GM23248 (cell line): ENCODE data around the gene TRIM41. TPM values are rescaled to one million over a fixed set of nuclear protein-coding genes. Genes with fewer than 3 reads are reported as not detected.

Source experiments
- DNase-seq: peaks from one replicate; pipeline ENCODE4 v3.0.0-alpha.2; 2015
- H2AFZ ChIP-seq: fragments of 200-600 bp; sonication (generic); 2 replicates; pipeline ENCODE4 v1.6.1; 2016; ENCODE audit warnings: antibody characterized with exemption
- H3F3A ChIP-seq: fragments of 200-600 bp; sonication (generic); 2 replicates; pipeline ENCODE4 v1.6.1; 2016; ENCODE audit warnings: mild to moderate bottlenecking, antibody characterized with exemption, mixed run types; ENCODE audit not compliant: insufficient read depth
- H3K27ac ChIP-seq: fragments of 200-600 bp; sonication (generic); 2 replicates; pipeline ENCODE4 v1.5.1; 2016; ENCODE audit warnings: mild to moderate bottlenecking
- H3K27me3 ChIP-seq: fragments of 200-600 bp; sonication (generic); replicated peaks from 2 replicates; pipeline ENCODE4 v1.6.1; 2016; ENCODE audit warnings: mild to moderate bottlenecking; ENCODE audit not compliant: insufficient read depth
- H3K36me3 ChIP-seq: fragments of 200-600 bp; sonication (generic); 2 replicates; pipeline ENCODE4 v1.6.1; 2016; ENCODE audit warnings: low read depth, mild to moderate bottlenecking
- H3K4me1 ChIP-seq: fragments of 200-600 bp; sonication (generic); 2 replicates; pipeline ENCODE4 v1.6.1; 2016; ENCODE audit warnings: mild to moderate bottlenecking; ENCODE audit not compliant: insufficient read depth
- H3K4me2 ChIP-seq: fragments of 200-600 bp; sonication (generic); one replicate; pipeline ENCODE4 v1.6.1; 2016; ENCODE audit warnings: mild to moderate bottlenecking; ENCODE audit not compliant: unreplicated experiment
- H3K4me3 ChIP-seq: fragments of 200-600 bp; sonication (generic); 2 replicates; pipeline ENCODE4 v1.5.1; 2016; ENCODE audit warnings: mild to moderate bottlenecking
- H3K79me2 ChIP-seq: fragments of 200-600 bp; sonication (generic); 2 replicates; pipeline ENCODE4 v1.6.1; 2016; ENCODE audit warnings: mild to moderate bottlenecking; ENCODE audit not compliant: insufficient read depth
- H3K9ac ChIP-seq: fragments of 200-600 bp; sonication (generic); 2 replicates; pipeline ENCODE4 v1.6.1; 2016; ENCODE audit warnings: mild to moderate bottlenecking
- H3K9me2 ChIP-seq: fragments of 200-600 bp; sonication (generic); 2 replicates; pipeline ENCODE4 v1.6.1; 2016; ENCODE audit warnings: mixed run types, mild to moderate bottlenecking, moderate library complexity; ENCODE audit not compliant: insufficient read depth
- H3K9me3 ChIP-seq: fragments of 200-600 bp; sonication (generic); one replicate; pipeline ENCODE4 v1.6.1; 2017; ENCODE audit warnings: low read depth
- H4K20me1 ChIP-seq: fragments of 200-600 bp; sonication (generic); 2 replicates; pipeline ENCODE4 v1.6.0; 2016; ENCODE audit not compliant: insufficient read depth
- EZH2 ChIP-seq: fragments of 200-600 bp; sonication (generic); IDR thresholded peaks from 2 replicates; pipeline ENCODE4 v1.6.1; 2018; ENCODE audit warnings: antibody characterized with exemption, mild to moderate bottlenecking; ENCODE audit not compliant: insufficient read depth, poor library complexity, severe bottlenecking
- EZH2phosphoT487 ChIP-seq: fragments of 200-600 bp; sonication (generic); IDR thresholded peaks from 2 replicates; pipeline ENCODE4 v1.6.1; 2018; ENCODE audit warnings: antibody characterized with exemption, moderate library complexity, mild to moderate bottlenecking, low read depth; ENCODE audit not compliant: insufficient read depth
- WGBS, 2 experiments: methylation state at CpG; one replicate each; pipeline ENCODE4 v1.1.6; 2015 to 2017; ENCODE audit warnings: low lambda C conversion rate in 2 of 2, low coverage in 1 of 2; ENCODE audit errors: missing lambda C conversion rate in 2 of 2; 5-methylcytosine and 5-hydroxymethylcytosine counted together
- in situ Hi-C: fragments of 300-500 bp; cut with MboI; formaldehyde crosslinking; loops from 2 replicates; pipeline ENCODE4 v1.15.0; 2020
- polyA plus RNA-seq: library from polyadenylated mRNA; unstranded; fragments of >200 nt; fragmentation: Nextera tagmentation; extraction: Ambion mirVana; gene quantifications from 2 replicates; pipeline ENCODE4 v1.2.1, GENCODE V29; 2016
- total RNA-seq: library from RNA; depleted of rRNA; stranded (reverse); fragments of >200 nt; shearing (Covaris generic); gene quantifications from 2 replicates; pipeline ENCODE4 v1.2.3, GENCODE V29; 2014

The TRIM41 gene
- total and polyA plus RNA-seq, 2 experiments from 2014 or later, result 3.8 to 18.6 TPM

GRCh38 chr5:181233801-181234454 lies 10.8 kb downstream of the TRIM41 start:
- peaks cover 78% of the 10 kb centered on the region for H3F3A ChIP-seq
- H2AFZ ChIP-seq, result no peak overlapping the region
- in situ Hi-C loops, result no loop called here
- WGBS, 2 experiments, result 93 to 96% methylated on average over 15 to 23 of the region's 24 CpGs
- no peak overlapping the region for H3K4me2 ChIP-seq
- H3K9ac ChIP-seq, result no peak overlapping the region
- H3K4me1 ChIP-seq, result no peaks in the 10 kb centered on the region
- H3K79me2 ChIP-seq, result peaks cover 28% of the 10 kb centered on the region
- no peaks in the 10 kb centered on the region for H3K9me3 ChIP-seq
- no peak for DNase-seq
- no peak overlapping the region for H3K27ac ChIP-seq
- 0 out of 2 replicates have a peak, but pooled peaks cover 3% of the 10 kb centered on the region for H4K20me1 ChIP-seq
- peaks cover 39% of the 10 kb centered on the region for H3K36me3 ChIP-seq
- TF ChIP-seq EZH2, result no peak
- TF ChIP-seq EZH2phosphoT487, result no peak
- no peaks in the 10 kb centered on the region for H3K9me2 ChIP-seq
- no peaks in the 10 kb centered on the region for H3K27me3 ChIP-seq
- no peak overlapping the region for H3K4me3 ChIP-seq

- Histone ChIP-seq H3K4me3 (no peak overlapping the region), H3K4me2 (no peak overlapping the region), H3K9me3 (no peaks in the 10 kb centered on the region), H3K9me2 (no peaks in the 10 kb centered on the region), H3K79me2 (peaks cover 31% of the 10 kb centered on the region), H3K36me3 (peaks cover 47% of the 10 kb centered on the region), H3K27me3 (no peaks in the 10 kb centered on the region), H3K27ac (peak overlapping the region; percentile 39), H4K20me1 (0 out of 2 replicates have a peak, but pooled peaks cover 3% of the 10 kb centered on the region), H3K9ac (peak overlapping the region; percentile 8; the same call in 1 of the 2 replicates), H2AFZ (no peak overlapping the region), H3F3A (peaks cover 80% of the 10 kb centered on the region), H3K4me1 (0 out of 2 replicates have a peak, but pooled peaks cover 1% of the 10 kb centered on the region)
- in situ Hi-C loops, result no loop called here
- WGBS, 2 experiments, result 88 to 90% methylated on average over 17 to 22 of the region's 22 CpGs
- TF ChIP-seq EZH2 (no peak), EZH2phosphoT487 (no peak)
- DNase-seq, result no peak
Observed at GRCh38 chr5:181234455-181235306, 11.6 kb downstream of the TRIM41 start.

DNA sequence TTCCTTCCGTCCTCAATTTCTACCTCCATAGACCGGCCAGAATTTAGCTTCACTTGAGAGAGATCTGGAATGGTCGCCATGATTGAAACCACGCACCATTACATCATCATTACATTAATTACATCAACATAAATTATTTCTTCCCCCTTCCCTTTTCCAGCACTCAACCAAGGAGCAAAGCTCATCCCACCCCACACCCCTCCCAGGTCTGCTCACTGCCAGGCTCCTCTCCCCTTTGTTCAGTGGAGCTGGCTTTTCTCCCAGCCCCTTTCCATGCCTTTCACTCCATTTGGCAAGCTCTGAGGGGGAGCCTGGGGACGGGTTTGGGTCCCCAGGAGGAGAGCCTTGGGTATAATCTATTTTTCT lies 12.2 kb downstream of the TRIM41 start:
- Histone ChIP-seq H3K9me2 (no peaks in the 10 kb centered on the region), H3K27me3 (no peaks in the 10 kb centered on the region), H3K4me1 (0 out of 2 replicates have a peak, but pooled peaks cover 5% of the 10 kb centered on the region), H2AFZ (no peak overlapping the region), H3K36me3 (peaks cover 51% of the 10 kb centered on the region), H3K4me2 (no peak overlapping the region), H3K9ac (peak overlapping the region; percentile 8; the same call in 1 of the 2 replicates), H3K27ac (peak overlapping the region; percentile 39; the same call in 1 of the 2 replicates), H3K4me3 (no peak overlapping the region), H3K79me2 (peaks cover 37% of the 10 kb centered on the region), H3K9me3 (no peaks in the 10 kb centered on the region), H3F3A (peaks cover 86% of the 10 kb centered on the region), H4K20me1 (0 out of 2 replicates have a peak, but pooled peaks cover 3% of the 10 kb centered on the region)
- DNase-seq, result no peak
- WGBS, 2 experiments, result 53% methylated on average over 5 of the region's 5 CpGs
- TF ChIP-seq EZH2phosphoT487 (no peak), EZH2 (no peak)
- in situ Hi-C loops, result no loop called here

- no peak for DNase-seq
- Histone ChIP-seq H3F3A (peaks cover 88% of the 10 kb centered on the region), H3K9me3 (no peaks in the 10 kb centered on the region), H3K36me3 (peaks cover 54% of the 10 kb centered on the region), H4K20me1 (peaks cover 6% of the 10 kb centered on the region), H2AFZ (no peak overlapping the region), H3K9me2 (no peaks in the 10 kb centered on the region), H3K79me2 (peaks cover 42% of the 10 kb centered on the region), H3K27ac (peak overlapping the region; percentile 39; the same call in 1 of the 2 replicates), H3K4me1 (peaks cover 6% of the 10 kb centered on the region), H3K4me2 (no peak overlapping the region), H3K9ac (no peak overlapping the region; the same call in 1 of the 2 replicates), H3K4me3 (no peak overlapping the region), H3K27me3 (no peaks in the 10 kb centered on the region)
- WGBS, 2 experiments, result 77 to 78% methylated on average over 5 of the region's 5 CpGs
- no peak for TF ChIP-seq EZH2
- no peak for TF ChIP-seq EZH2phosphoT487
- in situ Hi-C loops, result no loop called here
Observed at GRCh38 chr5:181235689-181236366, 12.7 kb downstream of the TRIM41 start.
